GM21723 (cell line): ENCODE results near the gene D2HGDH.
"Not testable (repeated sequence)": the region's sequence is repeated elsewhere in the genome, so short reads cannot be mapped to it uniquely, and the experiment has no call there.

Experiments used
- ATAC-seq: cut with Tn5 transposase; IDR thresholded peaks from one replicate; pipeline ENCODE4 v1.9.1; 2021; ENCODE audit warnings: mild to moderate bottlenecking, moderate library complexity; ENCODE audit not compliant: unreplicated experiment

Gene D2HGDH

DNA sequence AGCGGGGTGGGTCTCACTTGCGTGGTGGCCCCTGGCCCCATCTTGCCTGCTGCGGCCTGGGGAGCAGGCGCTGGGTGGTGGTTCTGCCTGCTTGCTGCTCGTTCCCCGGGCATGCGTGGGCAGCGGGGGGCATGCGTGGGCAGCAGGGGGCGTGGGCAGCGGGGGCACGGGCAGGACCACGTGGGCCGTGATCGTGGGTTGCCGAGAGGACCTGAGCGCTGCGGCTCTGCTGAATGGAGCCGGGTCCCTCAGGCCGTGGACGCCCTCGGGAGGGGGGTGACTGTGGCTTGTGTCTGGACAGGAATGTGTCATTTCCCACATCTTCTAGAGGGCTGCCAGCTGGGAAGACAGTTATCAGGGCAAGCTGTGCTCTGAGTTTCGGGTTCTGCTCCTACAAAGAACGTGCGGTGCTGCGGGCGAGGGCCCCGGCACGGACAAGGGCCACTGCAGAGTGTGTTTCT is 33.9 kb downstream of the D2HGDH start:
- ATAC-seq = no peak

GRCh38 chr2:241768850-241769249 is 34.4 kb downstream of the D2HGDH start:
- no peak for ATAC-seq

GRCh38 chr2:241769819-241770184 is 35.4 kb downstream of the D2HGDH start:
- ATAC-seq = no peak

- ATAC-seq = no peak
Measured at GRCh38 chr2:241770185-241770935, 35.9 kb downstream of the D2HGDH start.

DNA sequence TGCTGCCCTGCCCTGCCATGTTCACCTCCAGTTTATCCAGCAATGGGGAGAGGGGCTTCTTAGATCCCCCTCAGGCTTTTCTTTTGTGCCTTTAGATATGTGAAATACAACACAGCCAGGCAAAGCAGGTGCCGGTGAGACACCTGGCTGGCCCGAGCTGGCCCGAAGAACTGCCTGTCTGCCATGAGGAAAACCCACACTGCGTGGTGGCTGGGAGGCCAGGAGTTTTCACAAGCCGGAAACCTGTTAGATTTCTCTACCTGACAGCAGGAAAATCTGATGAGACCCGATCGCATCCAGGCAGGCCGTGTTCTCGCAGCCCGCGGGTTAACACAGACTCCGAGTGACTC is 36.5 kb downstream of the D2HGDH start:
- no peak for ATAC-seq

GRCh38 chr2:241771286-241772062 is 37.0 kb downstream of the D2HGDH start:
- no peak for ATAC-seq

GRCh38 chr2:241772063-241772499 is 37.7 kb downstream of the D2HGDH start:
- ATAC-seq = no peak

- ATAC-seq = no peak
Measured at GRCh38 chr2:241773511-241774418, 39.3 kb downstream of the D2HGDH start.

DNA sequence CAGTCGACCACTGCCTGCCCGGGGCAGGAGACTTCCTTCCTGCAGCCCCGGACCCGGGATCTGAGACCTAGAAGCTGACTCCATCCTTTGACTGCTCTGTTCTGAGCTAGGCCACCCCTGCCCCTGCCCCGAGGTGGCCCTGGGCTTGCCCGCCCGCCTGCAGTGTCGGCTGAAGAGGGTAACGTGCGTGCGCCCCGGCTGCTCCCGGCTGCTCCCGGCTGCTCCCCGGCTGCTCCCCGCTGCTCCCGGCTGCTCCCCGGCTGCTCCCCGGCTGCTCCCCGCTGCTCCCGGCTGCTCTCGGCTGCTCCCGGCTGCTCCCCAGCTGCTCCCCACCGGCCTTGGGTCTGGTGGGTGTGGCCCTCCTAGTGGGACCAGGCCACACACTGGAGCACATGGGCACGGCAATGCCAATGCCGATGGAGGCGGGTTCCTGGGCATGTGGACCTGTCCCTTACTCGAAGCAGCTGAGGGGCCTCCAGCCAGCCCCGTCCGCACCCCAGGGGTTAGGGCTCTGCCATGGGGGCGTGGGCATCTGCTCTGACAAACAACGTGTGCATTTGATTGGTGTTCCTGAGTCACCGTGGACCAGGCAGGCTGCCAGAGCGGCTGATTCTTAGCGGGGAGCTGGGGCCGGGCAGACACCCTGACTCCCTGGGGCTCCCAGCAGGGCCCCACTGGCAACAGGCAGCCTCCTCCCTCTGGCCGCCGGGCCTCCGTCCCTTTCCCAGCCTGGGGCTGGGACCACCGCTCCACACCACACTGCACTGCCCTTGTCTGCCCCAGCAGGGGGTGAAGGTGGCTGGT is 40.2 kb downstream of the D2HGDH start:
- ATAC-seq = no peak

DNA sequence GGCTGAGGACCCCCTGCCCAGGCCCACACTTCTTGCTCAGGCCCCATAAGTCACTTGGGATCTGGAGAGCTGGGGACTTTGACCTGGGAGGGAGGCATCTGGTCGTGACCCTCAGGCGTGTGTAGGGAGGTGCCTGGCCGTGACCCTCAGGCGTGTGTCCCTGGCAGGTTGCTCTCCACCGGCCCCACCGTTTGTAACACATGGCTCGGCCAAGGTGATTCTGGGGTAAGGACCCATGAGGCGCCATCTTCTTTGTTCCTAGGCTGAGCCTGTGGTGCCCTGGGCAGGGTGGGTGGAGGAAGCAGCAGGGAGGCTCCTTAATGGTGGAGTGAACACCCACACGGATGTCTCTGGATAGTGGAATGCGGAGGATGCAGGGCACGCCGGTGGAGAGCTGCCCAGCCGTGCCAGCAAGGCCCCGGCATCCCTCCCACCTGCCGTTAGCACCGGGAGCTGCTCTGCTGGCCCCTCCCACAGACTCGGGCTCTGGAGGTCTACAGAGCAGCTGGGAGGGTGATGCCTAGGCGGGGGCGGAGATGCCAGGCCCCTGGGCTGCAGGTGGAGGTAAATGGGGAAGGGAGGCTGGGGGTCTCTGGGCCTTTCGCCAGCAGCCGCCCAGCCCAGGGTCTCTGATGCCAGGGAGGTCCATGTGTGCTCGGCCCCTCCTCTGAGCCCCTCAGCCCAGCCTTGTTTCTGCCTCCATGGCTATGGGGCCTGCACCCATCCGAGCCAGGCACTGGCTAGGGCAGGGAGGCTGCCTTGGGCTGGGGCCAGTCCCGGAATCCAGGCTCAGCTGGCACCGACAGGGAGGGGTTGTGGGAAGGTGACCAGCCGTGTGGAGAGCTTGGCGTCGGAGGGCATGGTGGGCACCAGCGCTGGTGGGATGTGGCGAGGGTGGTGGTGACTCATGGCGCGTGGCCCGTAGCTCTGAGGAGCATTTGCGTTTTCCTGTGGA is 41.1 kb downstream of the D2HGDH start:
- ATAC-seq = no peak

GRCh38 chr2:241776336-241777169 is 42.1 kb downstream of the D2HGDH start, which contains the start of gene GAL3ST2:
TSS of gene GAL3ST2 (plus strand) at chr2:241776822. CDS start at chr2:241776956, 134 bp downstream.
- ATAC-seq = no peak

DNA sequence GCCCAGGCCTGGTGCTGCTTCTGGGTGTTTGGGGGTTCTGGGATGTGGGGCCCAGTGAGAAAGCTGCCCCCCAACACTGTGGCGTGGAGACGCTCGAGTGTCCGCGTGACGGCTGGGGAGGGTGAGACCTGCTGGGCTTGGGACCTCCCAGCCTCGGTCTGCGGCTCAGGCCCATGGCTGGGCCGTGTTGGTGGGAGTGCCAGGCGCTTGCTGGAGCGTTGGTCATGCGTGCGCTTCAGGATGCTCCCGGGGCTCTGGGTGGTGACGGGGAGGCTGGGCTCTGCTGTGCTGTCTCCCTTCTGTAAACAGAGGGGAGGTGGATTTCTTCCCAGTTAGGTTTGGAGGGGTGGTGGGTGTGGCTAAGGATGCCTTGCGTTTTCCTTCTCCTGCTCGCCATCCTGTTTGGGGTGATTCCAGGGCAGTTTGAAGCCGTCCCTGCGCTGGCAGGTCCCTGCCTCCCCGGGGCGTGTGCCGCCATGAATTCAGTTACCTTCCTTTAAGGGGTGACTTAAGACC is 42.8 kb downstream of the D2HGDH start:
- no peak for ATAC-seq

DNA sequence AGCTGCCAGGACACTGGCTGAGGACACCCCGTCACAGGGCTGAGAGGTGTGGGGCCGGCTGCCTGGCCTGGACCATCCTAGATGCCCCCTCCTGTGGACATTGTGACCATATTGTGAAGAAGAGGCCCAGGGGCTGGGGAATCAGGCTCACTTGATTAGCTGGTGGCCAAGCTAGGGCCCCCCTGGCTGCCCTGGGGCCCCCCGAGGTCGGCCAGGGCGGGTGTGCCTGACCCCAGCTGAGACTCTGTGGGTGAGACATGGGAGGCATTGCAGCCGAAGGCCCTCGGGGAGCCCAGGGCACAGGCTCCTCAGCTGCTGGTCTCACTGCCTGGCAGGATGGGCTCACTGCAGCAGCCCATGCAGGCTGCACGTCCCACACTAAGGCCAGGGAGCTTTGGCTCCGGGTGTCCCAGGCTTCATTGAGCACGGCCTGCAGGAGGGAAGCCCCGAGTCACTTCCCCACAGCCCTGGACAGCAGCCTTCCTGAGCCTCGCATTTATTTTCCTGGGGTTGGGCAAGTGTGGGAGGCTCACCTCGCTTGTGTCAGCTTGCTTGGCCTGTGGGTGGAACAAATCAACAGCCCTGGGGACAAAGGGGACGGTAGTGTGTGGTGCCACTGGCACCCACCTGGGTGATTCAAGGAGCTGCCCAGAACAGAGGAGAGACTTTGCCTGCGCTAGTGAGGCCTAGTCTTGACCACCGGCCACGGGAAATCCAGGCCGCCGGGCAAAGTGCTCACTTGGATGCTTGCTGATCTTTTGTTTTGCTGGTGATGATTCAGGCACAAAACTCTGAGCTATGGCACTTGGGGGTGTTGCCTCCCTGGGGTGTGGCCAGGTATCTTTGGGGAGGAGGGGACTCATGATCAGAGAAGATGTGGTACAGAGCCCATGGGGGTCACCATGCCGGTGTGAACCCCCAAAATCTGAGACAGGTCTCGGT is 43.5 kb downstream of the D2HGDH start:
- no peak for ATAC-seq

DNA sequence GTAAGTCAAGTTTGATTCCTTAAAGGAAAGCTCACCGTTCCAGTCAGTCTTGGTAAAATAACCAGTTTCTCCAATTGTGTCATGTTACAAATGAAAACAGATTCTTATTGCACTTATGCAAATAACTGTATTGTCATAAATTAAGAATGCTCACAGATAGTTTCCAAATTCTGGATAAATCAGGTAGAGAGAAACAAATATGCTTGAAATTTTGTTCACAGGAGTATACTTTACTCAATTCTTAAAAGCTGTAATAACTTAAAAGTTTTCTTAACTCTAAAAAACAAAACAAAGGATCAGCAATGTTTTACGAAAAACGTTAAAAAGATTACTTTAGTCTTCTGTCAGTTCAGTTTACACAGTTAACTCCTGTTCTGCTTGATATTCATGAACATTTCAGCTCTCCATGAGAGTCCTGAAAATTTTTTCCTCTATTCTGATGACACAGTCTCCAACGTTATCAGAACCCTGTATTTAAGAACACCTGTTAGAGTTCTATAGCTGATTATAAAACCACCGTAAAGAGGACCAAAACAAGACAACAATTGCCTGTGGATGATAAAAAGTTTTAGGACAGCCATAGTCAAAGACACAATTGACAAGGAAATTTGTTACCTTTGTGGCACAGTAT is 46.6 kb downstream of the D2HGDH start:
- no peak for ATAC-seq

GRCh38 chr2:241782053-241782452 is 47.6 kb downstream of the D2HGDH start:
- not testable (repeated sequence) for ATAC-seq

- ATAC-seq = no peak
Measured at GRCh38 chr2:241788135-241788534, 53.7 kb downstream of the D2HGDH start.

DNA sequence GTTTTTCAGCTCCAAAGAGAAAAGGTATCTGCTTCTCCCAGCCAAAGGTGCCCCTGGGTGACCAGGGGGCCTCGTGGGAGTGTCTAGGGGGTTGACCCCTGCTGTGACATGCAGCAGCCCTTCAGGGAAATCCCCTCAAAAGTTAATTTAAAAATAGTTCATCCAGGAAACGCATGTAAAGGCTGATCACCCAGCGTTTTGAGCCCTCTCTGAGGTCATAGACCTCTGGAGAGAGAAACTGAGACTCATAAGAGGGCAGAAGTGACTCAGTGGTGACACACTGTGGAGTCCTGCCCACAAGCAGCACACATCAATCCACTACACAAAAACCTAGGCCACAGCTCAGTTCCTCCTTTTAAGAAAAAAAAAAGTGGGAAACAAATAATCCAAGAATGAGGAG is 54.1 kb downstream of the D2HGDH start:
- ATAC-seq = no peak
